Muscle of arm (tissue), 12 donors: Measurements from ENCODE around the gene SPEF2. TPM values are rescaled to one million over a fixed set of nuclear protein-coding genes. Genes with fewer than 3 reads are reported as not detected.
A peak's percentile ranks its signal among the peaks of the same experiment; 100 is the strongest.

Source experiments
- DNase-seq: peaks from one replicate; pipeline ENCODE4 v3.0.0-alpha.2; 2013
- polyA plus RNA-seq, 12 donors: library from polyadenylated mRNA; unstranded; fragments of 120-200 nt; gene quantifications; one replicate each; pipeline ENCODE4 v1.2.1, GENCODE V29; 2013; ENCODE audit not compliant: insufficient read length in 12 of 12

SPEF2 gene
- polyA plus RNA-seq, 12 donors: 4.8 to 23.2 (median 11.1) TPM; not detected in 1

GRCh38 chr5:35717718-35718117 lies 100.1 kb downstream of the SPEF2 start:
- DNase-seq: no peak

- DNase-seq: no peak
Measured at GRCh38 chr5:35735718-35736117, 118.1 kb downstream of the SPEF2 start.

- DNase-seq: no peak
Measured at GRCh38 chr5:35736280-35736679, 118.6 kb downstream of the SPEF2 start.

- no peak for DNase-seq
Measured at GRCh38 chr5:35741126-35741716, 123.6 kb downstream of the SPEF2 start.

- no peak for DNase-seq
Measured at GRCh38 chr5:35741971-35742370, 124.3 kb downstream of the SPEF2 start.

GRCh38 chr5:35743644-35744043 lies 126.0 kb downstream of the SPEF2 start:
- DNase-seq: no peak

GRCh38 chr5:35745193-35745592 lies 127.5 kb downstream of the SPEF2 start:
- DNase-seq: no peak

- no peak for DNase-seq
Measured at GRCh38 chr5:35745660-35746059, 128.0 kb downstream of the SPEF2 start.

- no peak for DNase-seq
Measured at GRCh38 chr5:35752012-35752411, 134.3 kb downstream of the SPEF2 start.

GRCh38 chr5:35753500-35753899 lies 135.8 kb downstream of the SPEF2 start:
- no peak for DNase-seq

- no peak for DNase-seq
Measured at GRCh38 chr5:35754481-35754880, 136.8 kb downstream of the SPEF2 start.

- no peak for DNase-seq
Measured at GRCh38 chr5:35755966-35756365, 138.3 kb downstream of the SPEF2 start.

GRCh38 chr5:35758151-35758724 lies 140.6 kb downstream of the SPEF2 start:
- no peak for DNase-seq

GRCh38 chr5:35761541-35761940 lies 143.9 kb downstream of the SPEF2 start:
- DNase-seq: no peak

- DNase-seq: no peak
Measured at GRCh38 chr5:35762368-35762767, 144.7 kb downstream of the SPEF2 start.

- no peak for DNase-seq
Measured at GRCh38 chr5:35765921-35766320, 148.3 kb downstream of the SPEF2 start.

GRCh38 chr5:35771300-35771699 lies 153.6 kb downstream of the SPEF2 start:
- DNase-seq: no peak

- no peak for DNase-seq
Measured at GRCh38 chr5:35771839-35772238, 154.2 kb downstream of the SPEF2 start.

- no peak for DNase-seq
Measured at GRCh38 chr5:35773967-35774366, 156.3 kb downstream of the SPEF2 start.

GRCh38 chr5:35776757-35777156 lies 159.1 kb downstream of the SPEF2 start:
- DNase-seq: no peak

GRCh38 chr5:35777358-35778087 lies 159.9 kb downstream of the SPEF2 start:
- DNase-seq: peak; percentile 64

- no peak for DNase-seq
Measured at GRCh38 chr5:35778259-35778769, 160.7 kb downstream of the SPEF2 start.

- no peak for DNase-seq
Measured at GRCh38 chr5:35780236-35780635, 162.6 kb downstream of the SPEF2 start.
